ENCODE results near the gene GDPD5. TPM values are rescaled to one million over a fixed set of nuclear protein-coding genes. Genes with fewer than 3 reads are reported as not detected.

The GDPD5 gene
- total and polyA plus RNA-seq, 9 of the 15 experiments (the other 6 are each of a cell fraction or from before 2014, with no cell fraction given), result 0.32 to 27.3 (median 8.0) TPM

- TF ChIP-seq ELF2 (CRISPR knock-in tag; IDR thresholded peaks at IDR 0.05), result 0 out of 2 replicates have a peak, but pooled peaks have one; percentile 15
- TF ChIP-seq MLX (CRISPR knock-in tag; conservative IDR thresholded peaks at IDR 0.05), result no peak
- TF ChIP-seq ESRRB (CRISPR knock-in tag; IDR thresholded peaks at IDR 0.05; ENCODE audit: borderline replicate concordance), result no peak
- peak; percentile 91 to 97 for TF ChIP-seq KDM1A (IDR thresholded peaks at IDR 0.05)
- no peak for TF ChIP-seq SRSF7 (optimal IDR thresholded peaks at IDR 0.05; ENCODE audit: low read depth, low read length)
- peak in 1 of 2 experiments; percentile 65; a peak in 1 of 3 replicates for TF ChIP-seq CBX3 (IDR thresholded peaks at IDR 0.05; ENCODE audit: borderline replicate concordance in 1 of 2, low read length in 2 of 2)
- TF ChIP-seq TEAD2 (tag; IDR thresholded peaks at IDR 0.05), result 0 out of 2 replicates have a peak, but pooled peaks have one; percentile 45
- no peak for TF ChIP-seq CEBPG (CRISPR knock-in tag; IDR thresholded peaks at IDR 0.05)
- TF ChIP-seq CEBPG (tag; conservative IDR thresholded peaks at IDR 0.05 in 1 of 2, IDR thresholded peaks at IDR 0.05 in 1 of 2), result no peak
- TF ChIP-seq CLOCK (CRISPR knock-in tag; IDR thresholded peaks at IDR 0.05; ENCODE audit: borderline replicate concordance), result no peak
- no peak for TF ChIP-seq NUFIP1 (IDR thresholded peaks at IDR 0.05; ENCODE audit: partially characterized antibody)
- no peak for TF ChIP-seq ZNF133 (CRISPR knock-in tag; IDR thresholded peaks at IDR 0.05)
- TF ChIP-seq RFX7 (CRISPR knock-in tag; IDR thresholded peaks at IDR 0.05), result no peak
- no peak for TF ChIP-seq EZH2 (IDR thresholded peaks at IDR 0.05; ENCODE audit: borderline replicate concordance, low read depth, low read length)
- no peak for TF ChIP-seq ZNF764 (CRISPR knock-in tag; IDR thresholded peaks at IDR 0.05; ENCODE audit: low read depth)
- TF ChIP-seq, protein P1, sequence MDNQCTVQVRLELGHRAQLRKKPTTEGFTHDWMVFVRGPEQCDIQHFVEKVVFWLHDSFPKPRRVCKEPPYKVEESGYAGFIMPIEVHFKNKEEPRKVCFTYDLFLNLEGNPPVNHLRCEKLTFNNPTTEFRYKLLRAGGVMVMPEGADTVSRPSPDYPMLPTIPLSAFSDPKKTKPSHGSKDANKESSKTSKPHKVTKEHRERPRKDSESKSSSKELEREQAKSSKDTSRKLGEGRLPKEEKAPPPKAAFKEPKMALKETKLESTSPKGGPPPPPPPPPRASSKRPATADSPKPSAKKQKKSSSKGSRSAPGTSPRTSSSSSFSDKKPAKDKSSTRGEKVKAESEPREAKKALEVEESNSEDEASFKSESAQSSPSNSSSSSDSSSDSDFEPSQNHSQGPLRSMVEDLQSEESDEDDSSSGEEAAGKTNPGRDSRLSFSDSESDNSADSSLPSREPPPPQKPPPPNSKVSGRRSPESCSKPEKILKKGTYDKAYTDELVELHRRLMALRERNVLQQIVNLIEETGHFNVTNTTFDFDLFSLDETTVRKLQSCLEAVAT (IDR thresholded peaks at IDR 0.05), result no peak
- no peak for TF ChIP-seq CREBBP (IDR thresholded peaks at IDR 0.05; ENCODE audit: low read depth, low read length)
- no peak for TF ChIP-seq GTF2A2 (tag; IDR thresholded peaks at IDR 0.05)
- no peak for TF ChIP-seq POLR2B (IDR thresholded peaks at IDR 0.05; ENCODE audit: low read depth, partially characterized antibody)
- no peak for TF ChIP-seq CREB3 (tag; conservative IDR thresholded peaks at IDR 0.05; ENCODE audit: low read depth)
Observed at GRCh38 chr11:75558939-75559843, 33.5 kb upstream of the GDPD5 start (continued).
